ENCODE data around the gene INPP5B.

GRCh38 chr1:37850352-37850955 is 96.4 kb downstream of the INPP5B start:
- TF ChIP-seq ZBTB33 (CRISPR knock-in tag; IDR thresholded peaks at IDR 0.05) (no peak), GABPA (IDR thresholded peaks at IDR 0.05; ENCODE audit: low read depth, low read length) (no peak), GABPA (CRISPR knock-in tag; IDR thresholded peaks at IDR 0.05; ENCODE audit: low read depth) (no peak), CTCF (CRISPR knock-in tag; IDR thresholded peaks at IDR 0.05) (no peak), FOXP1 (IDR thresholded peaks at IDR 0.05) (no peak), FOXP1 (CRISPR knock-in tag; IDR thresholded peaks at IDR 0.05) (no peak), SETDB1 (CRISPR knock-in tag; IDR thresholded peaks at IDR 0.05; ENCODE audit: borderline replicate concordance) (no peak), KAT8 (CRISPR knock-in tag; IDR thresholded peaks at IDR 0.05) (no peak), CAMTA2 (CRISPR knock-in tag; IDR thresholded peaks at IDR 0.05; ENCODE audit: borderline replicate concordance) (no peak), EZH2 (conservative IDR thresholded peaks at IDR 0.05; ENCODE audit: low read depth, low read length) (no peak), ZNF572 (CRISPR knock-in tag; IDR thresholded peaks at IDR 0.05) (no peak), ZNF639 (CRISPR knock-in tag; conservative IDR thresholded peaks at IDR 0.05) (no peak), NR0B2 (CRISPR knock-in tag; IDR thresholded peaks at IDR 0.05) (no peak), SNRNP70 (IDR thresholded peaks at IDR 0.05; ENCODE audit: low read depth, low read length) (no peak), ZNF274 (CRISPR knock-in tag; IDR thresholded peaks at IDR 0.05) (no peak)
